PFSK-1 (cell line): ENCODE results near the gene NAPA.

ENCODE experiments used
- FOXP2 ChIP-seq: optimal IDR thresholded peaks from 2 replicates; pipeline ENCODE3; 2011; ENCODE audit warnings: borderline replicate concordance, control low read depth, inconsistent platforms; ENCODE audit not compliant: insufficient read depth; ENCODE audit errors: extremely low read length, extremely low read depth
- POLR2AphosphoS5 ChIP-seq: IDR thresholded peaks from 2 replicates; pipeline ENCODE4 v1.6.1; 2012; ENCODE audit warnings: low read depth, mild to moderate bottlenecking, control low read depth, low read length, moderate library complexity
- REST ChIP-seq, 2 experiments: IDR thresholded peaks; 2 replicates each; pipeline versions ENCODE4 v1.6.1 to v1.8.0; 2011 to 2012; ENCODE audit warnings: low read depth in 2 of 2, low read length in 2 of 2, control low read depth in 1 of 2, inconsistent platforms in 1 of 2, mild to moderate bottlenecking in 1 of 2, moderate library complexity in 1 of 2; ENCODE audit not compliant: insufficient read depth in 1 of 2
- SIN3A ChIP-seq: IDR thresholded peaks from 2 replicates; pipeline ENCODE4 v1.6.1; 2012; ENCODE audit warnings: mild to moderate bottlenecking, low read length, moderate library complexity, borderline replicate concordance; ENCODE audit not compliant: insufficient read depth
- TAF1 ChIP-seq: IDR thresholded peaks from 2 replicates; pipeline ENCODE4 v1.6.1; 2012; ENCODE audit warnings: low read length, control low read depth, borderline replicate concordance; ENCODE audit not compliant: insufficient read depth

The NAPA gene

GRCh38 chr19:47481460-47482052, 33.3 kb downstream of the NAPA start:
- TF ChIP-seq POLR2AphosphoS5 (no peak), SIN3A (no peak), REST (IDR thresholded peaks at IDR 0.05; ENCODE audit: insufficient read depth in 1 of 2, low read depth in 2 of 2, low read length in 2 of 2) (no peak), TAF1 (no peak), FOXP2 (no peak)

- TF ChIP-seq REST (IDR thresholded peaks at IDR 0.05; ENCODE audit: insufficient read depth in 1 of 2, low read depth in 2 of 2, low read length in 2 of 2) (no peak), FOXP2 (no peak), POLR2AphosphoS5 (no peak), TAF1 (no peak), SIN3A (no peak)
These were observed 34.2 kb downstream of the NAPA start for GRCh38 chr19:47480658-47481057.

GRCh38 chr19:47479701-47480503, 35.0 kb downstream of the NAPA start:
- TF ChIP-seq SIN3A (no peak), POLR2AphosphoS5 (no peak), TAF1 (no peak), FOXP2 (no peak), REST (IDR thresholded peaks at IDR 0.05; ENCODE audit: insufficient read depth in 1 of 2, low read depth in 2 of 2, low read length in 2 of 2) (no peak)

GRCh38 chr19:47476438-47476972, 38.4 kb downstream of the NAPA start:
- TF ChIP-seq REST (IDR thresholded peaks at IDR 0.05; ENCODE audit: insufficient read depth in 1 of 2, low read depth in 2 of 2, low read length in 2 of 2), result no peak
- no peak for TF ChIP-seq SIN3A
- no peak for TF ChIP-seq TAF1
- TF ChIP-seq POLR2AphosphoS5, result no peak
- TF ChIP-seq FOXP2, result no peak
